Activated B cell treated with CpG ODN at 0.5 μM for 24 hours (primary cell): ENCODE measurements around the gene ASCL2. TPM values are rescaled to one million over a fixed set of nuclear protein-coding genes. Genes with fewer than 3 reads are reported as not detected.

Experiments
- ATAC-seq: fragments of 200-7000 bp; cut with Tn5 transposase; one replicate; pipeline ENCODE4 v1.10.0; 2021; ENCODE audit warnings: low read depth, mild to moderate bottlenecking, moderate library complexity
- CTCF ChIA-PET: fragments of 350-600 bp; sonication (Branson Sonifier 250); formaldehyde crosslinking; loops from one replicate; lab custom pipeline; 2021; ENCODE audit warnings: antibody characterized with exemption; lab: Charles Lee
- POLR2A ChIA-PET: fragments of 350-600 bp; sonication (Branson Sonifier 250); formaldehyde crosslinking; loops from one replicate; lab custom pipeline; 2021; ENCODE audit warnings: antibody characterized with exemption; lab: Charles Lee
- DNase-seq: peaks from one replicate; pipeline ENCODE4 v3.0.0; 2022
- H3K27ac Mint-ChIP-seq: one replicate; pipeline ENCODE4 v1.8.0; 2020; ENCODE audit warnings: mixed read lengths
- H3K27me3 Mint-ChIP-seq: one replicate; pipeline ENCODE4 v1.8.0; 2021; ENCODE audit warnings: mixed read lengths
- H3K36me3 Mint-ChIP-seq: one replicate; pipeline ENCODE4 v1.8.0; 2021; ENCODE audit warnings: low read depth, mixed read lengths
- H3K4me1 Mint-ChIP-seq: one replicate; pipeline ENCODE4 v1.8.0; 2021; ENCODE audit warnings: mixed read lengths
- H3K4me3 Mint-ChIP-seq: one replicate; pipeline ENCODE4 v1.8.0; 2020; ENCODE audit warnings: mild to moderate bottlenecking, mixed read lengths
- H3K9me3 Mint-ChIP-seq: one replicate; pipeline ENCODE4 v1.8.0; 2020; ENCODE audit warnings: mixed read lengths
- intact Hi-C: fragments of 100-400 bp; cut with micrococcal nuclease; formaldehyde crosslinking; loops from one replicate; pipeline ENCODE4 v1.15.1; 2024
- total RNA-seq: library from RNA; stranded (reverse); gene quantifications from 2 replicates; pipeline ENCODE4 v1.2.3, GENCODE V29; 2022
- TF ChIP-seq, protein P1 (sequence below): fragments of 200-600 bp; IDR thresholded peaks from one replicate; pipeline ENCODE4 v1.8.0; 2022; ENCODE audit warnings: antibody characterized with exemption, mild to moderate bottlenecking

Gene ASCL2
- total RNA-seq, 1 donor from 2014 or later, result 1.3 TPM

DNA sequence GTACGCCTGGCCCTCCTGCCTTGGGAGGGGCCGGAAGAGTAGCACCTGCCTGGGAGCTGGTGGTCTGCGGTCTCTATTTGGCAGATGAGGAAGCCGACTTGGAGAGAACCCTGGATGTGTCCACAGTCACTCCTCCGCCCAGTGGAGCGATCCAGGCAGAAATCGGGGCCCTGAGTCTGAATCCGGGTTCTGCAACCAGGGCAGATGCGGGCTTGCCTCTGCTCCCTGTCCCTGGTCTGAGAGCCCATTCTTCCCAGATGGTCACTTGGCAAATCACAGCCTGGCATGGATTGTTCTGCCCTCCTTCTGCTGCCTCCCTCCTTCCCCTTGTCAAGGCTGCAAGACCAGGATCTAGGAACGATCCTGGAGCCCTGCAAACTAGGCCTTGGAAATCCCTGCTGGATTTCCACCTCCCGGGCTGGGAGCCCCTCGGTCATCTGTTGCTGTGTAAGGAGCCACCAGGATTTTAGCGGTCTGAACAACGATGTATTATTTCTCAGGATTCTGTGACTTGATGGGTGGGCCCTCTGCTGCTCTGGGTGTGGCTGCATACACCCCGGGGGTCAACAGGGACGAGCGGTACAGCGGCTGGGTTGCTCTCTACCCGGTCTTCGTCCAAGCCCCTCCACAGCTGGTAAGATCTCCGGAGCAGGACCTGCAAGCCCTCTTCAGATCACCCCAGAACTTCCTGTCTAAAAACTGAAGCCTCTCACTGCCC lies 2.0 kb upstream of the ASCL2 start:
- Mint-ChIP-seq H3K27me3 (peaks cover 9% of the 10 kb centered on the region), H3K4me1 (peaks cover 19% of the 10 kb centered on the region), H3K36me3 (no peaks in the 10 kb centered on the region), H3K4me3 (no peak overlapping the region), H3K9me3 (no peaks in the 10 kb centered on the region), H3K27ac (no peak overlapping the region)
- TF ChIP-seq, protein P1, sequence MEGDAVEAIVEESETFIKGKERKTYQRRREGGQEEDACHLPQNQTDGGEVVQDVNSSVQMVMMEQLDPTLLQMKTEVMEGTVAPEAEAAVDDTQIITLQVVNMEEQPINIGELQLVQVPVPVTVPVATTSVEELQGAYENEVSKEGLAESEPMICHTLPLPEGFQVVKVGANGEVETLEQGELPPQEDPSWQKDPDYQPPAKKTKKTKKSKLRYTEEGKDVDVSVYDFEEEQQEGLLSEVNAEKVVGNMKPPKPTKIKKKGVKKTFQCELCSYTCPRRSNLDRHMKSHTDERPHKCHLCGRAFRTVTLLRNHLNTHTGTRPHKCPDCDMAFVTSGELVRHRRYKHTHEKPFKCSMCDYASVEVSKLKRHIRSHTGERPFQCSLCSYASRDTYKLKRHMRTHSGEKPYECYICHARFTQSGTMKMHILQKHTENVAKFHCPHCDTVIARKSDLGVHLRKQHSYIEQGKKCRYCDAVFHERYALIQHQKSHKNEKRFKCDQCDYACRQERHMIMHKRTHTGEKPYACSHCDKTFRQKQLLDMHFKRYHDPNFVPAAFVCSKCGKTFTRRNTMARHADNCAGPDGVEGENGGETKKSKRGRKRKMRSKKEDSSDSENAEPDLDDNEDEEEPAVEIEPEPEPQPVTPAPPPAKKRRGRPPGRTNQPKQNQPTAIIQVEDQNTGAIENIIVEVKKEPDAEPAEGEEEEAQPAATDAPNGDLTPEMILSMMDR, result no peak
- intact Hi-C loops, result no loop called here
- DNase-seq, result no peak
- CTCF ChIA-PET, result no interaction called here
- POLR2A ChIA-PET, result no interaction called here
- ATAC-seq, result no peak

DNA sequence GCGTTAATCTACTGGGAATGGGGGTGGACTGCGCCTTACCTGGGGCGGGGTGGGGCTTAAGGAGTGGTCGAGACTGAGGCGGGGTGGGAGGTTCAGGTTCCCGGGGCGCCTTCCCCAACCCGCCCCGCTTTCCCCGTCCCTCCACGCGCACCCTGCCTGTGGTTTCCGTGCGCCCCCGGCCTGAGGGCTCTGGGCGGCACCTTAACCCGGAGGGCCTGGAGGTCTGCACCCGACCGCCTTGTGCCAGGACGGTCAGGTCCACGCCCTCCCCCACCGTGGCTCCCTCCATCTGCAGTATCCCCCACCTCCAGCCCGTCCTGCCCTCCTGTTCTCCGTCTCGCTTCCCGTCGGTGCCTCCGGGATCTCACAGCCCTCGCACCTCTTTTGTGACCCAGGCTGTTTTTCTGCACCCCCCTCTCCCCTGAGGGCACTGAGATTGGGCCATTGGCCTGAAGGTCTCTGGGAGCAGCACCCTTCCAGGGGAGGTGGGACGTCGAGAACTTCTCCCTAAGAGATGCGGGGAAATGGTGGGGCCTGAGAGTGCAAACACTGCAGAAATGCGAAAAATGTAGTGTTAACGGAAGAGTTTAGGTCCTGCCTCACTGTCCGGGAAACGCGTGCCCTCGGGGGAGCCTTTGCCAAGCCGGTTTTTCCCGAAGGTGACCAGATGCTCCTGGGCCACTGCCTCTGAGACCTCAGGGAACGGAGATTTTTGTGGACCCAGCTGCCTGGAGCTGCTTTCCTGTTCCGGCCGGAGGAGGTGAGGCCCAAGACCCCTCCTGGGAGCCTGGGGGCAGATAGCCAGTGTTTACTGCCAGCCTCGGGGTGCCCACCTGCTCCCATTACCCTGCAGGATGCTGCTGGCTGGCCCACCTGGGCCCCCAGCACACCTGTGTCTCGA lies 1.2 kb upstream of the ASCL2 start:
- Mint-ChIP-seq H3K4me1 (peaks cover 26% of the 10 kb centered on the region), H3K4me3 (peak overlapping the region; percentile 39), H3K9me3 (no peaks in the 10 kb centered on the region), H3K27ac (peak overlapping the region; percentile 5), H3K27me3 (peaks cover 6% of the 10 kb centered on the region), H3K36me3 (no peaks in the 10 kb centered on the region)
- POLR2A ChIA-PET, result interaction anchor here (0.9 kb wide), 1 partner anchor 28 kb away, joined by 4 read pairs; no protein-coding TSS in a partner anchor
- ATAC-seq (no peak), DNase-seq (peak; percentile 14)
- TF ChIP-seq, protein P1, result no peak
- CTCF ChIA-PET, result no interaction called here
- intact Hi-C loops, result no loop called here

DNA sequence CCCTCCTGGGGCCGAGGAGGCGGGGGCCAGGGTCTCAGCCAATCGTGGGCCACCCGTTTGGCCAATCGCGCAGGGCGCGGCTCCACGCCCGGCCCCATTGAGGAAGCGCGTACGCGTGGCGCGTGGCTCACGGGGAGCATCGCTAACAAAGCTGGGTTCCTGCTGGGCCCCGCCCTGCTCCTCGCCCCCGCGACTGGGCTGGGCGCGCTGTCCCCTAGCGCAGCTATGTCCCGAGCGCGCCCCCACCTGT lies 614 bp upstream of the ASCL2 start:
- CTCF ChIA-PET, result no interaction called here
- intact Hi-C loops, result no loop called here
- POLR2A ChIA-PET, result interaction anchor here (0.9 kb wide), 1 partner anchor 28 kb away, joined by 4 read pairs; no protein-coding TSS in a partner anchor

DNA sequence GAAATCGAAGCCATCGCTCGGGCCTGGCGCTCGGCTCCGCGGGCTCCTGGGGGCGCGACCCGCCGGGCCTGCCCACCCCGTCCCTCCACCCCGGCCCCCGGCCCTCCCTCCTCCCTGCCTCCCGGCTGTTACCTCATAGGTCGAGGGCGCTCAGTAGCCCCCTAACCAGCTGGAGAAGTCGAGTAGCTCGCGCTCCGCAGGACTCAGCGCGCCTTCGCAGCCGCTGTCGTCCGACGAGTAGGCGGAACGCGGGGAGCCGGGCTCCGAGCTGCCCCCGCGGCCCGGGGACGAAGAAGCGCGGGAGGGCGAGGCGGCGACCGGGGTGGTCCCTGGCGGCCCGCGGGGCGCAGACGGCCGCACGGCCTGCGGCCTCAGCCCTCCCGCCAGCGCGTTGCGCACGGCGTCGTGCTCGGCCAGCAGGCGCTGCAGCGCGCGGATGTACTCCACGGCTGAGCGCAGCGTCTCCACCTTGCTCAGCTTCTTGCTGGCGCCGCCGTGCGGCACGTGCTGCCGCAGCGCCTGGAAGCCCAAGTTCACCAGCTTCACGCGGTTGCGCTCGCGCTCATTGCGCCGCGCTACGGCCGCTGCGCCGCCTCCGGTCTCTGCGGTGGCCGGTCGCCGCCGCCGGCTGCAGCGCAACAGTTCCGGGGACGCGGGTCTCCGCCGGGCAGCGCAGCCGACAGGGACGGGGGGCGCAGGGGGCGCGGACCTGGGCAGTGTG lies 627 bp downstream of the ASCL2 start:
- CTCF ChIA-PET, result interaction anchor here (1.0 to 1.3 kb wide), 3 partner anchors 35 to 151 kb away, joined by 4 to 7 read pairs (median 5); no protein-coding TSS in a partner anchor
- DNase-seq (peak; percentile 55), ATAC-seq (peak; percentile 23)
- Mint-ChIP-seq H3K9me3 (no peaks in the 10 kb centered on the region), H3K36me3 (no peaks in the 10 kb centered on the region), H3K4me3 (peak overlapping the region; percentile 70), H3K27ac (peak overlapping the region; percentile 74), H3K27me3 (peaks cover 6% of the 10 kb centered on the region), H3K4me1 (peaks cover 41% of the 10 kb centered on the region)
- intact Hi-C loops, result loop anchor here (1.0 to 5.0 kb wide), 5 partner anchors 32 to 417 kb away; partner anchors contain the start of genes C11orf21 and LSP1
- TF ChIP-seq, protein P1, result no peak
- POLR2A ChIA-PET, result interaction anchor here (1.0 to 1.4 kb wide), 4 partner anchors 30 to 131 kb away, joined by 3 to 16 read pairs (median 4); partner anchors contain the start of genes C11orf21, CD81, TSPAN32 and TSSC4

More for the DNA sequence above, 614 bp upstream of the ASCL2 start:
- TF ChIP-seq, protein P1, result no peak
- Mint-ChIP-seq H3K9me3 (no peaks in the 10 kb centered on the region), H3K27me3 (peaks cover 6% of the 10 kb centered on the region), H3K36me3 (no peaks in the 10 kb centered on the region), H3K4me3 (no peak overlapping the region), H3K4me1 (peaks cover 32% of the 10 kb centered on the region), H3K27ac (no peak overlapping the region)
- ATAC-seq (peak; percentile 47), DNase-seq (peak; percentile 43)
